GM18511 (cell line): ENCODE results near the gene HNRNPL.
"Not testable (repeated sequence)": the region's sequence is repeated elsewhere in the genome, so short reads cannot be mapped to it uniquely, and the experiment has no call there.

Experiments used
- ATAC-seq: cut with Tn5 transposase; IDR thresholded peaks from one replicate; pipeline ENCODE4 v1.9.1; 2021; ENCODE audit warnings: mild to moderate bottlenecking, moderate library complexity; ENCODE audit not compliant: unreplicated experiment

The HNRNPL gene

DNA sequence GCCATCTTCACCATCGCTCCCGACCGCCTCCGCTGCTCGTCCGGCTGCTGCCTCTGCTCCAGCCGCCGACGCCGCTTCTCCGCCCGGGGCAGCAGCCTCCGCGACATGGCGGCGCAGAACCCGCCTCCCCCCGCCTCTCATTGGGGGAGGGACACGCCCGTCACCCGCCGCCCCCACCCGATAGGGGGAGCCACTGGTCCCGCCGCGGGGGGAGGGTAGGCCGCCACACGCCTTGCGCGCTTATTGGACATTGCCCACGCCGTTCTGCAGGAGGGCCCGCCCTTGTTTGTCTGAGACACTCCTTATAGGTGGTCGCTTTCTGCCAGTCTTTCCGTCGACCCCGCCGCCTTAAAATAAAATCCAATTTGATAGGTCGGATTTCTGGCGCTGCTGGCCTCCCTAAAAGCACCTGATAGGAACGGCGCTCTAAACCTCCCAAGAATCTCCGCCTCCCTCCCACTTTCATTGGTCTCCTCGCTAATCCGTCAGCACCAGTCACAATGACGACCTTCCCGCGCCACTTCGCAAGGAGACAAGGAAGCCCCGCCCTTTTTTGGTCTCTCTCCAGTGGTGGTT is at the start of gene HNRNPL:
HNRNPL (minus strand) TSS at position 127 of the 576 bp plus-strand sequence; CDS start at position 107, 20 bp downstream.
- ATAC-seq, result peak; percentile 61

DNA sequence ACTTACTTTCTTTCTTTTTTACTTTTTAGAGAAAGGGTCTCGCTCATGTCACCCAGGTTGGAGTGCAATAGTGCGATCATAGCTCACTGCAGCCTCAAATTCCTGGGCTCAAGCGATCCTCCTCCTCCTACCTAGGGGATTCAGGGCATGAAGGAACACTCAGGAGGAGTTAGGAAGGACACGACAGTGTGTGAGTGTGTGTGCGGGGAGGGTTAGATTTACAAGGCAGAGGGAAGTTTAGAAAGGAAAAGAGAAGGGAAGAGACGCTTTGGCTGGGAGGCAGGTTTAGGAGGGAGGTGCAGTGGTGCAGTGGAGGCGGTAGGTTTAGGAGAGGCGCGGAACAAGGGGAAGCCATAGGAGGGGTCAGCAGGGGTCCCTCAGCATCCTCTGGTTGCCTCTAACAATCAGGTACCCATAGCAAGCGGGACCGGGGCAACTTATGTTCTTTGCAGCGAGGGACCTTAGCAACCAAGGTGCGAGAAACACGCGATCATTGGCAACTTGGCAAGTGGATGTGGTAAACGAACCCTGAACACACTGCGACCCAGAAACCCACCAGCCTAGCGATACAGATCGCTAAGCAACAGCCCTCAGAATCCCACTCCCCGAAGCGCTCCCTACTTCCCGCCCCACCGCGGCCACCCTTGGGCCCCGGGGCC is 49.1 kb upstream of the HNRNPL start:
- no peak for ATAC-seq

DNA sequence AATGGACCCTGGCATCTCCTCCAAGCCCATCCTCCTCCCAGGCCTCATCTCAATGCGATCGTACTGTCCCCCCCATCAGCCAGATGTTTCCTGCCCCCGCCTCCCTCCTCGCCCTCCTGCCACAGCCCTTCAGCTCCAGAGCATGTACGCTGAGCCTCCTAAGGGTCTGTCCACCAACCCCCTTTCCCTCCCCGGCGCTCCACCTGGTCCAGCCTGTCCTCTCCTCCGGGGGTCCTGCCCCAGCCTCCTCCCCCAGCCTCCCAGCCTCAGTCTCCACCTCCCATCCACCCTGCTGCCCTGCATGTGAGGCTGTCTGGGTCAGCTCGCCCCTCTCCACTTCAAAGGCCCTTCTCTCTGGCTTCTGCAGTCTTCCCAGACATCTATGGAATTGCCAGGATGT is 45.2 kb upstream of the HNRNPL start:
- ATAC-seq, result no peak

DNA sequence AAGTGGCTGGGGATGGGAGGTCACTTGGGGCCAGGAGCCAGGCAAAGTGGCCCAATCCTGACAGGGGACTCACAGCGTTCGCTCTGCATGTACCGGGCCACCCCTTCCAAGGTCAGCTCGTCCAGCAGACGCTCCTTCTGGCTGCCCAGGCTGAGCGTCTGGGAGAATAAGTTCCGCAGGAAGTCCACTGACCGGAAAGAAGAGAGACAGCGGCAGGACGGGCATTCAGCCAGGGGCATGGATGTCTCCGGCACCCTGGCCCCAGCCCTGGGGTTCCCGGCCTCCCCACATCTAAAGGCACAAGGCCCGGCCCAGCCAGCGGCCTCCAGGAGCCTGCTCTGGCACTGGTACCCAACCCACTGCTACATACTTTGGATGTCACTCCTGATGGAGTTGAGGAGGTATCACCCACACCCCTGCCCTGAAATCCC is 43.6 kb upstream of the HNRNPL start:
- no peak for ATAC-seq

DNA sequence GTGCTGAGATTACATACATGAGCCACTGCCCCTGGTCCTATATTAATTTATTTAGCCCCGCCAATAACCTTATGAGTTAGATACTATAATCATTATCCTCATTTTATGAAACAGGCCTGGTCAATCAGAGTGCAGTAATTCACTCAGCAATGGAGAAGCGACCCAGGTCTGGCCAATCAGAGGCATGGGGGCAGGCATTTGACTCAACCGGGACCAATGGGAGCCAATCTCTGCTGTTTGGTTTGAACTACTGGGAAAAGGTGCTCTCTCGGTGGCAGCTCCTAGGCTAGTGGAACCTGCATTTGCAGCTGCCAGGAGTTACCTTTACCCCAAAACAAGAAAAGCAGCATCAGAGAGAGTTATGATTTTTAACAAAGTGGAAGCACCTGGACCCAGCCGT is 43.1 kb upstream of the HNRNPL start:
- ATAC-seq, result no peak

DNA sequence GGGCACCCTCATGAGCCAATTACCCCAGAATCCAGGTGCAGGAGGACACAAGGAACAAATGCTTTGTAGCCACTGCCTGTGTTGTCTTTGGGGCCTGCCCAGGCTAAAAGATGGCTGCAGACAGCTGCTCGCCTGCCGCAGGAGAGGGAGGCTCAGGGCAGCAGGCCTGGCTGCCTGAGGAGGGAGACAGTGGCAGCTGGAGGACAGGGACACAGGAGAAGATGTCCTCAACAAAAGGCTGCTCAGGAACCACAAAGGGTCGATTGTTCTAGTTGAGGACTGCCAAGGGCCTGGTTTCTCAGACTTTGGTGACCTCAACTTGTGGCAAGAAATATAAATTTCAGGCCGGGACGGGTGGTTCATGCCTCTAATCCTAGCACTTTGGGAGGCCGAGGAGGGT is 42.0 kb upstream of the HNRNPL start:
- no peak for ATAC-seq

DNA sequence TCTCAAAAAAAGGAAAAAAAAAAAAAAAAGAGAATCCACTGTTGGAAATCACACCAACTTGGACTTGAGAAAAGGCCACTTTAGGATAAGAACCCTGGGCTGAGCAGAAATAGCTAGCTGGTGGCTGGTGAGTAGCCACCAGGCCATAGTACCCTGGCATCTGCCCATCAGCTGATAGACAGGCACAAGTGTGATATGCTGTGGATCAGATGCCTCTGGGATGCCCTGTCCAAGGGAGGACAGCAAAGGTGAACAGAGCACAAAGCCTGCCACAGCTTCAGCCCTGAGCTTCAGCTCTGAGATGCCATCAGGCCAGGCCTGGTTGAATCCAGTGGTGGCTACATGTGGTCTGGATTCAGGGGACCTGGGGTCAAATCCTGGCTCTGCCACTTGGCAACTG is 40.9 kb upstream of the HNRNPL start:
- ATAC-seq, result no peak

DNA sequence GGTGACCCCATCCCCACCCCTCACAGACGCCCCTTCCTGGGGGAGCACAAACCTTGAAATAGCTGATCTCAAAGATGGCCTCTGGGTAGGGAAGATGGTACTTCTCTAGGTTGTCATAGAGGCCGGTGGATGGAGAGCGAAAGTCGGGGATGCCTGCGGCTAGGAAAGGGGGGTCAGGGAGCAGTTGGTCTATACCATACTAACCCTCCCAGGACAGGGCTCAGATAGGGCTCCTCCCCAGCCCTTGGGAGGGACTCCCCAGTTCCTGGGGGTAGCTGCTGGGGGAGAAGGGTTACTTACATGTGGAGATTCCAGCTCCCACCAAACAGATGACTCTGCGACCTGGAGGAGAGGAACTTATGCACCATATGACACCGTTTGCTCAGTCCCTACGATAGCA is 40.0 kb upstream of the HNRNPL start:
- ATAC-seq, result no peak

DNA sequence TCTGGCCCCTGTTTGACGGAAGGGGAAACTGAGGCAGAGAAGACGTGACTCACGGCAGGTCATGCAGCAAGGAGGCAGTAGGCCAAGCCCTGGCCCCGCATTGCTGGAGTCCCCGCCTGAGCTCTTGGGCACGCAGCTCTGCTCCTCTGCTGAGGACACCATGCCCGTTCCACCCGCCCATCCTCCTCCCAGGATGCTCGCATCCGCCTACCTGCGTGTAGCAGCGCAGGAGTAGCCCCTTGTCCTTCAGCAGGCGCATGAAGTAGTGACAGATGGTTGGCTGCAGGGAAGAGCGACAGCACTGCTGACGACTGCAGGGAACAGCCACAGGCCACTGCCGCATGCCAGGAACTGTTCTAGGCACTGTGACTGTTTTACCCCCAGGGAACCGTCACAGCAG is 39.1 kb upstream of the HNRNPL start:
- ATAC-seq, result no peak

DNA sequence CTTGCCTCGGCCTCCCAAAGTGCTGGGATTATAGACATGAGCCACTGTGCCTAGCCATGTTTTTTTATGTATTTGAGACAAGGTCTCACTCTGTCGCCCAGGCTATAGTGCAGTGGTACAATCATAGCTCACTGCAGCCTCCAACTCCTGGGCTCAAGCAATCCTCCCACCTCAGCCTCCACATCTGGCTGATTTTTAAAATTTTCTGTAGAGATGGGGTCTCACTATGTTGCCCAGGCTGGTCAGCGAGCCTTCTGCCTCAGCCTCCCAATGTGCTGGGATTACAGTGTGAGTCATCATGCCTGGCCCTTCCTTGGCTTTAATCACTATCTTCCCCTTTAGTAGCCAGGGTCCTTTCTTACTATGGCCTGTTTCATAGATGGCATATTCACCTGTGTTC is 34.9 kb upstream of the HNRNPL start:
- ATAC-seq, result not testable (repeated sequence)

DNA sequence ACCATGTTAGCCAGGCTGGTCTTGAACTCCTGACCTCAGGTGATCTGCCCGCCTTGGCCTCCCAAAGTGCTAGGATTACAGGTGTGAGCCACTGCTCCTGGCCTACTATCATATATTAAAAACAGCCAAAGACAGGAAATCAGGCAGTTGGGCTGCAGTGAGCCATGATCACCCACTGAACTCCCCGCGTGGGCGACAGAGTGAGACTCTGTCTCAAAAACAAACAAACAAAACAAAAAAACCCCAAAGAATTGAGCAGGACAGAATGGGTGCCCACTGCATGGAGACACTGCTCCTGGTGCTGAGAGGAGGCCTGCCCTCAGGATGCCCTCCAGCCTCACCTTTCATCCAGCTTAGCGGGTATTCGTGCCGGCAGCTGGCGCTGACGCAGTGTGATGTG is 33.5 kb upstream of the HNRNPL start:
- no peak for ATAC-seq

DNA sequence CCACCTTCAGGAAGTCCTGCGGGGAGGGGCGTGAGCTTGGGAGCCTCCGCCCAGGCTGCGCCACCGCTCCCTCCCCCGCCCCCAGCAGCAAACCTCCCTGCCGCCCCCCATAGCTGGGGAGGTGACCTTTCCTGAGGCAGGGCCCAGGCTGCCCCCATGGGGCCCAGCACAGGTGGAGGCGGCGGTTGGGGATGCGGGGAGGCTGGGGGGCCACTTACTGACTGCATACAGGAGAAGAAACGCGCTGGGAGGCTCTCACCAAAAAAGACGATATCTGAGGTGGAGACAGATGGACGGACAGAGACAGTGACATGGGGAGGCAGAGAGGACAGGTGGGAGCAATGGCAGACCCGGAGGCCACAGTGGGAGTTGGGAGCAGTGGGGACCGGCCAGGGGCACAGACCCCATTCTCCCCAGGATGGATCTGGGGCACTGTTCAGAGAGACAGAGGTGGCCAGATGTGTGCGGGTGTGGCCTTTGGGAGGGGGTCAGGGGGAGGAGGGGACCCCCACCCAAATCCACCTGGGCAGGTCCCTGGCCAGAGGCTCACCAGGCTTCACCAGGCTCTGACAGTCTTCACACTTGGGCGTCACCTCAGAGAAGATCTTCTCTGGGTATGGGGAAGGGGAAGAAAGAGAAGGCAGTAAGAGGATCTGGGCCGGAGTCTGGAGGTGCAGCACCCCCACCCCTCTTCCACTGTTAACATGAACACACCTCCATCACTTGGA is 31.3 kb upstream of the HNRNPL start:
- no peak for ATAC-seq

DNA sequence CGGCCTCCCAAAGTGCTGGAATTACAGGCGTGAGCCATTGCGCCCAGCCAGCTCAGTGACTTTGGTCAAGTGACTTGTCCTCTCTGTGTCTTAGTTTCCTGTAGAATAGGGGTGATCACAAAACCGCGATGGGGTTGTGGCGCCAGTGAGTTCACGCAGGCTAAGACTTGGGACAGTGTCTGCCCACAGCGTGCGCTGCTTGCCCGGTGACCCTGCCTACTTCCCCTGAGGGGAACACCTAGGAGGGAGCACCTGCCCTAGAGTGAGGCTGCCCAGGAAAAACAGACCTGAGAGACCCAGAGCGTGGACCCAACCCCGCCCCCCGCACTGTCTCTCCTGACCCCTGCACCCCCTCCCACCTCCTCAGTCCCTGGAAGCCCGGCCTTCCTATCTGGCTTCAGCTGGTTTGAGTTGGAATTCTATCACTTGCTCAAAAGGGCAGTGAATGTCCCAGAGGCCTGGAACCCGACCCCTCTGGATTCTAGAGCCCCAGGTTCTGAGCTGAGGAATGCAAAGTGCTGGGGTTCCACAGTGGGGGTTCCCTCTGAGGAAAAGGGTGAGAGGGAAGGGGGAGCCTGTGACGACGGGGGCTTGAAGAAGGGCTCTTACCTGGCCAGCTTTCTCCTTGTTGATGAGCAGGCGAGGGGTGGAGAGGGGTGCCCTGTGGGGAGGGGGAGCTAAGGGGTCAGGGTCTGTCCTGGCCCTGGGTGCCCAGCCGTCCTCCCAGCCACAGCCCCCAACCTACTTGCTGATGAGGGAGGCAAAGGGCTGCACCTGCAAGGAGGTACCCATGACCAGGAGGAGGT is 30.5 kb upstream of the HNRNPL start:
- ATAC-seq, result no peak

DNA sequence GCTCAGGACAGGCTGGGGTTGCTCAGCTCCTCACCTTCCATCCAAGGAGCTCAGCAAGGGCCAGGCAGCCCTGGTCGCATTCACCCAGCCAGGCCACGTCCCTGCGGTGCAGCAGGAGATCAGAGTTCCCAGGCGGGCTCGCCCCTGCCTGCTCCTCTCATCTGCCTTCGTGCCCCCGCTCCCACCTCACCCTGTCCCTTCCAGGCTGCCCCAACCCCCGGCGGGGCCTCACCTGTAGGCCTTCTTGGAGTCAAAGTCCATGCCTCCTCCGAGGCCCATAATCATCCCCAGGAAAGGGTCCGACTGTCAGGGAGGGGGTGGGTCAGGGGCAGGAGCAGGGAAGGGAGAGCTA is 29.6 kb upstream of the HNRNPL start:
- no peak for ATAC-seq

DNA sequence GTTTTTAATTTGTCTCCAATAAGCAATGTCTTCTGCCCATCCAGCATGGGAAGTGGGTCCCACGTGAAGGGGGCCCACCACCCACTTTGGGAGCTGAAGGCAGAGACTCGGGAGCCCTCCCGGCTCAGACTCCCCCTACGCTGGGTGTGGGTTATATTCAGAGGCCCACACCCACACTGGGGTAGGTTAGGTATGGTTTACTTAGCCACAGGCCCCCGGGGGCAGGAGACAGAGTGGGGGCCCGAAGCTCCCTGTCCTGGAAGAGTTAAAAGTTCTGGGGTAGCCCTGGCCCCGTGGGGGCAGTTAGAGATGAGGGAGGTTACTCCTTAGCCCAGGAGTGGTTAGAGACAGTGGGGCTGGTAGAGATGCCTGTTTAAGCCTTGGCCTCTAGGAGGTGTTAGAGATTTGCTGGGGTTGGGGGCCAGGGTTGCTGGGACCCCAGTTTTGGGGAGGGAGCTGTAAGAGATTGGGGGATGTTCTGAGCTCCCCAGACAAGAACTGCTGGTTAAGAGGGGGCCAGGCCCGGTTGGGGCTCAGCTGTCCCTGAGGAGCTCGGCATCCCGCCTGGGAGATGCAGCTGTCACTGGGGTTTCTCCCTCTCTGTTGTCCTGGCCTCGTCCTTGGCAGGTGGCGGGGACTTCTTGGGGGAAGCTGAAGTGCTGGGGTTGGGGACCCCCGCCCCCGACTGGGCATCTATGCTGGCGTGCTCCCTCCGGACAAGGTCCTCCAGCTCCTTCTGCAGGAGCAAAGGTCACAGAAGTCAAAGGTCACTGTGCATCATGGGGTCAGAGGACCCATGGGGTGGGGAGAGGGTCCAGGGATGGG is 29.0 kb upstream of the HNRNPL start:
- ATAC-seq, result no peak

DNA sequence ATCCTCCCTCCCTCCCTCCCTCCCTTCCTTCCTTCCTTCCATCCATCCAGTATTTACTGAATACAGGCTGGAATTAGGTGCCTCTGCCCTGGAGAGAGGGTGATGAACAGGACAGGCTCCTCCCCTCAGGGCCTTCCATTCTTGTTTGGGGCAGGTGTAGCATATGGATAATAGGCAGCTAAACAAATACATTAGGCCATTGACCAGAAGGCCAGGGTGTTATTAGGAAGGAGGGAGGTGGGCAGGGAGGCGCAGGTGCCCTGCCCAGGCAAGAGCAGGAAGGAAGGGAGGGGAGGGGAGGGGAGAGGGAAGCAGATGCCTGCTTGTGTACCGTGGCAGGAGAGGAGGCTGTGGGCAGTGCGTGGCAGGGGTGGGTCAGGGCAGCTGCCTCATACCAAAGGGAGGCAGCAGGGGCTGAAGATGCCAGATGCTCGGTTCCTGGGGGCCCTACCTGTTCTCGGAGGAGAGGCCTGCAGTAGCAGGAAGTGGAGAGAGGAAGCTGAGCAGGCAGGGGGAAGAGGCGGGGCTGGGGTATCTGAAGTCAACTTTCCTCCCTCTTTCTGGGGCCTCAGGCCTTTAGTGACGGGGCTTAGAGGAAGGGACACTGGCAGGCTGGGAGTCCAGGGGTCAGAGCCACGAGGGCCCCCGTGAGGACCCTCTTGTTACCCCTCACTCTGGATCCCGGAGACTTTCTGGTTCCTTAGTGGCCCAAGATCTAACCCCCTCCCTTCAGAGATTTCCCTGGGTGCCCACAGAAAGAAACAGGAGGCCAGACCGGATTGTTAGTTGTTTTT is 28.2 kb upstream of the HNRNPL start, which contains the start of gene RINL:
RINL (minus strand) TSS at position 495 of the 794 bp plus-strand sequence. CDS start 1,533 bp downstream, outside the sequence.
- peak; percentile 64 for ATAC-seq

DNA sequence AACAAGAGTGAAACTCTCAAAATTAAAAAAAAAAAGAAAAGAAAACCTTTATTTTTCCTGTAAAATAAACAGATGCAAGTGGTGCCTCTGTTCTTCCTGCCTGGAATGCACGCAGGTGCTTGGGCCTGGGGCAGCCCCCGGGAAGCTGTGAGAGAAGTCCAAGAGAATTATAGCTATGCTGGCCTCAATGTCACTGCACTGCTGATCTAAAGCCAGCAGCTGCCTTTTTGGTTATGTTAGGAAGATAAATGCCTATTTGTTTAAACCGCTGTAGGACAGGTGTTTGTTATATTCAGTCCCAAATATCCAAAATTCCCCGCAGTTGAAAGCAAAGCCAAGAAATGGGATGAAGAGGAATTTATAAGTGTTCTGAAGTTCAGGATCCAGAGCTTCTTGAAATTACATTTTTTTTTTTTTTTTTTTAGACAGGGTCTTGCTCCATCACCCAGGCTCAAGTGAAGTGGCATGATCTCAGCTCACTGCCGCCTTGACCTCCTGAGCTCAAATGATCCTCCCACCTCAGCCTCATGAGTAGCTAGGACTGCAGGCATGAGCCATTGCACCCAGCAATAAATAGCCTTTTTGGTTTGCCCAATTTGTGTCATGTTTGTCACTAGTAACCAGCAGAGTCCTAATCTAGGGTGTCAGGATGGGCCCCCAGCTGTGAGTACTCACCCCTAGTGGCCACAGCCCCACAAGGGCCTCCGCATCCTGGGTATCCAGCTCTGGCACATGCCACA is 26.0 kb upstream of the HNRNPL start:
- ATAC-seq, result no peak

DNA sequence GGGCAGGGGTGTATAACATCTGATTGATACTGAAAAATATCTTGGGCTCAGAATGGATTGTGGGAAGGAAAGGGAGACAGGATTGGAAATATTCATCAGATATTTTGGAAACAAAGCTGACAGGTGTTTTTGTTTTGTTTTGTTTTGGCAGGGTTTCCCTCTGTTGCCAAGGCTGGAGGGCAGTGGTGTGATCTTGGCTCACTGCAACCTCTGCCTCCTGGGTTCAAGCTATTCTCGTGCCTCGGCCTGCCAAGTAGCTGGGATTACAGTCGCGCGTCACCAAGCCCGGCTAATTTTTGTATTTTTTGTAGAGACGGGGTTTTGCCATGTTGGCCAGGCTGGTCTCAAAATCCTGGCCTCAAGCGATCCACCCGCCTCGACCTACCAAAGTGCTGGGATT is 23.6 kb upstream of the HNRNPL start:
- ATAC-seq, result not testable (repeated sequence)

DNA sequence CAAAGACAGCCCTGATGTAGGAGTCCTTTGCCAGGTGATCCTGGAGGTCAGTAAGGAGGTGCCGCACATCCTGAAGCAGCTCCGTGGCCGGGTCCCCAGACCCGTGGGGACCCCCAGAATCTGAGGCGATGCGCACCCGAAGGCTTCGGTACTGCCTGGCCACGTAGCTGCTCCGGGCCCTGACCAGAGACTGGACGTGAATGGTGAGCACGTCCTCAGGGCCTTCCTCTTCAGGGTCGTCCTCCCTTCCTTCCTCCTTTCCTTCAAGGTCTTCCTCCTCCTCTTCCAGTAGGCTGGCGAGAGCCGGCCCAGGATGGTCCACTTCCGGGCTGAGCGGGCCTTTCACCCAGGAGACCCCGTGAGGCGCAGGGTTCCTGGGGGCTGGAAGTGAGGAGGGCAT is 20.8 kb upstream of the HNRNPL start:
- no peak for ATAC-seq
